Nephron progenitor cell (in vitro differentiated cells): ENCODE measurements around the gene CCDC137.

Experiments used
- DNase-seq: peaks from one replicate; pipeline ENCODE4 v3.0.0; 2021
- H3K27ac Mint-ChIP-seq: 2 replicates; pipeline ENCODE4 v1.8.0; 2021; ENCODE audit warnings: mild to moderate bottlenecking, moderate library complexity, mixed read lengths
- H3K27me3 Mint-ChIP-seq: 2 replicates; pipeline ENCODE4 v1.8.0; 2021; ENCODE audit warnings: mild to moderate bottlenecking, low read depth, mixed read lengths; ENCODE audit not compliant: poor library complexity
- H3K36me3 Mint-ChIP-seq: 2 replicates; pipeline ENCODE4 v1.8.0; 2021; ENCODE audit warnings: low read depth, mixed read lengths
- H3K4me1 Mint-ChIP-seq: 2 replicates; pipeline ENCODE4 v1.8.0; 2021; ENCODE audit warnings: mixed read lengths
- H3K4me3 Mint-ChIP-seq: 2 replicates; pipeline ENCODE4 v1.8.0; 2021; ENCODE audit warnings: mild to moderate bottlenecking, moderate library complexity, mixed read lengths
- H3K9me3 Mint-ChIP-seq: 2 replicates; pipeline ENCODE4 v1.8.0; 2021; ENCODE audit warnings: mild to moderate bottlenecking, moderate library complexity, mixed read lengths
- CTCF ChIP-seq: fragments of 200-600 bp; sonication (generic); IDR thresholded peaks from 2 replicates; pipeline ENCODE4 v1.5.0; 2021; ENCODE audit warnings: antibody characterized with exemption

CCDC137 gene

DNA sequence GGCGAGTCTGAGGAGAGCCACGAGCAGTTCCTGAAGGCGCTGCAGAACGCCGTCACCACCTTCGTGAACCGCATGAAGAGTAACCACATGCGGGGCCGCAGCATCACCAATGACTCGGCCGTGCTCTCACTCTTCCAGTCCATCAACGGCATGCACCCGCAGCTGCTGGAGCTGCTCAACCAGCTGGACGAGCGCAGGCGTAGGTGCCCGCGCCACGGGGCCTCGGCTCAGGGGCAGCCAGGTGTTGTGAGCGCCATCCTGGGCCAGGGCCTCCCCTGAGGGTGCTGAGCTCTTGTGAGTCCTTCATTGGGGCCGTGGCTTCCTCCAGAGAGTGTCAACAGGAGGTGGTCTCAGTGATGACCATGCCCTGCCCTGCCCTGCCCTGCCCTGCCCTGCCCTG is 29.3 kb downstream of the CCDC137 start:
- Mint-ChIP-seq H3K9me3 (peaks cover 3% of the 10 kb centered on the region), H3K4me1 (peaks cover 2% of the 10 kb centered on the region), H3K27me3 (no peaks in the 10 kb centered on the region), H3K4me3 (no peak overlapping the region), H3K36me3 (peaks cover 30% of the 10 kb centered on the region), H3K27ac (no peak overlapping the region)
- DNase-seq, result no peak
- TF ChIP-seq CTCF, result no peak

GRCh38 chr17:81696218-81696941 is 29.8 kb downstream of the CCDC137 start:
- no peak for TF ChIP-seq CTCF
- no peaks in the 10 kb centered on the region for H3K27me3 Mint-ChIP-seq
- H3K9me3 Mint-ChIP-seq, result peaks cover 3% of the 10 kb centered on the region
- peaks cover 34% of the 10 kb centered on the region for H3K36me3 Mint-ChIP-seq
- peaks cover 7% of the 10 kb centered on the region for H3K4me1 Mint-ChIP-seq
- H3K4me3 Mint-ChIP-seq, result no peak overlapping the region
- no peak for DNase-seq
- H3K27ac Mint-ChIP-seq, result no peak overlapping the region

GRCh38 chr17:81697261-81698044 is 30.9 kb downstream of the CCDC137 start:
- Mint-ChIP-seq H3K4me3 (no peak overlapping the region), H3K27ac (peak overlapping the region; percentile 97), H3K27me3 (no peaks in the 10 kb centered on the region), H3K9me3 (peaks cover 3% of the 10 kb centered on the region), H3K4me1 (peaks cover 18% of the 10 kb centered on the region), H3K36me3 (peaks cover 34% of the 10 kb centered on the region)
- no peak for DNase-seq
- no peak for TF ChIP-seq CTCF

DNA sequence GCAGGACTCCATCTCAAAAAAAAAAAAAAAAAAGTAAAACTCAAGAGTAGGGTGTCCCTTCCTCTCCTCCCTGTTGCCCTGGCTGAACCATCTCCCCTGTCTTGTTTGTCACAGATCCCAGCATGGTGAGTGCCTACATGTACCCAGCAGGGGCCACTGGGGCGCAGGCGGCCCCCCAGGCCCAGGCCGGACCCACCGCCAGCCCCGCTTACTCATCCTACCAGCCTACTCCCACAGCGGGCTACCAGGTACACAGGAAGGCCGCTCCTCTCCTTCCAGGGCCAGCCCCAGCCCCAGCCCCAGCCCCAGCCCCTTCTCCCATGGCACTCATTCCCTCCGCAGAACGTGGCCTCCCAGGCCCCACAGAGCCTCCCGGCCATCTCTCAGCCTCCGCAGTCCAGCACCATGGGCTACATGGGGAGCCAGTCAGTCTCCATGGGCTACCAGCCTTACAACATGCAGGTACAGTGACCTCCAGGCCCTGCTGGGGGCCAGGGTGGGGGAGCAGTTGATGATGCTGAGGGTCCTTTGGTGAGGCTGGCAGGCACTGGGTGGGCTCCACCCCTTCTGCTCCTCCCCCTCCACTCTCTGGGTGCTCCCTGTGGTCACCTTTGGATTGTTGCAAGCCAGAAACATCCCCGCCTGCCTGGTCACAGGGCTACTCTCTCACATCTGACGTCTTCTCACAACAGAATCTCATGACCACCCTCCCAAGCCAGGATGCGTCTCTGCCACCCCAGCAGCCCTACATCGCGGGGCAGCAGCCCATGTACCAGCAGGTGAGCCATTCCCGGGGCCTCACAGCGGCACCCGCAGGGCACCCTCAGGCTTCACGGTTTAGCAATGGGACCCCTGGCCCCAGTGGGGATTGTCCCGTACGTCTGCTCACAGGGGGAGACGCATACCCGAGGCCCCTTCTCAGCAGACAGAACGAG is 34.1 kb downstream of the CCDC137 start:
- Mint-ChIP-seq H3K36me3 (peaks cover 43% of the 10 kb centered on the region), H3K9me3 (peaks cover 3% of the 10 kb centered on the region), H3K27me3 (no peaks in the 10 kb centered on the region), H3K4me3 (peak overlapping the region; percentile 70), H3K27ac (no peak overlapping the region), H3K4me1 (peaks cover 27% of the 10 kb centered on the region)
- TF ChIP-seq CTCF, result no peak
- no peak for DNase-seq

DNA sequence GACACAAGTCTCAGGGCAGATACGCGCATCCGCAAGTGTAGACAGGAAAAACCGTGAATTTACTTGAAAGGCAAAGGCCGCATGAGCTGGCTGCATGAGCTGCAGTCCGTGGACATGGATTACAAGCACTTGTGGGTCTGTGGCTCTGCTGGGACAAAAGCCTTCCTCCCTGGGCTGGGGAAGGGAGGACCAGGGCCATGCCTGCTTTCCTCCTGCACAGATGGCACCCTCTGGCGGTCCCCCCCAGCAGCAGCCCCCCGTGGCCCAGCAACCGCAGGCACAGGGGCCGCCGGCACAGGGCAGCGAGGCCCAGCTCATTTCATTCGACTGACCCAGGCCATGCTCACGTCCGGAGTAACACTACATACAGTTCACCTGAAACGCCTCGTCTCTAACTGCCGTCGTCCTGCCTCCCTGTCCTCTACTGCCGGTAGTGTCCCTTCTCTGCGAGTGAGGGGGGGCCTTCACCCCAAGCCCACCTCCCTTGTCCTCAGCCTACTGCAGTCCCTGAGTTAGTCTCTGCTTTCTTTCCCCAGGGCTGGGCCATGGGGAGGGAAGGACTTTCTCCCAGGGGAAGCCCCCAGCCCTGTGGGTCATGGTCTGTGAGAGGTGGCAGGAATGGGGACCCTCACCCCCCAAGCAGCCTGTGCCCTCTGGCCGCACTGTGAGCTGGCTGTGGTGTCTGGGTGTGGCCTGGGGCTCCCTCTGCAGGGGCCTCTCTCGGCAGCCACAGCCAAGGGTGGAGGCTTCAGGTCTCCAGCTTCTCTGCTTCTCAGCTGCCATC is 34.9 kb downstream of the CCDC137 start:
- Mint-ChIP-seq H3K36me3 (peaks cover 51% of the 10 kb centered on the region), H3K27me3 (no peaks in the 10 kb centered on the region), H3K9me3 (peaks cover 3% of the 10 kb centered on the region), H3K4me3 (peak overlapping the region; percentile 97), H3K27ac (no peak overlapping the region), H3K4me1 (peaks cover 27% of the 10 kb centered on the region)
- DNase-seq, result no peak
- no peak for TF ChIP-seq CTCF
